SKM-1 (cell line): ENCODE data around the gene DAB2IP.

Experiments
- DNase-seq: peaks from one replicate; lab custom pipeline; 2025; ENCODE audit not compliant: unreplicated experiment; lab: John Stamatoyannopoulos, UW

The DAB2IP gene

GRCh38 chr9:121700165-121700831, 48.9 kb downstream of the DAB2IP start:
- DNase-seq: no peak

- no peak for DNase-seq
Observed at GRCh38 chr9:121700832-121701419, 49.5 kb downstream of the DAB2IP start.

GRCh38 chr9:121701736-121702261, 50.4 kb downstream of the DAB2IP start:
- DNase-seq: no peak

- DNase-seq: no peak
Observed at GRCh38 chr9:121703014-121703734, 51.7 kb downstream of the DAB2IP start.

- DNase-seq: no peak
Observed at GRCh38 chr9:121704281-121704680, 52.8 kb downstream of the DAB2IP start.

- no peak for DNase-seq
Observed at GRCh38 chr9:121706149-121706750, 54.8 kb downstream of the DAB2IP start.

- no peak for DNase-seq
Observed at GRCh38 chr9:121707477-121708424, 56.3 kb downstream of the DAB2IP start.

GRCh38 chr9:121708768-121709488, 57.5 kb downstream of the DAB2IP start:
- DNase-seq: no peak

- DNase-seq: no peak
Observed at GRCh38 chr9:121709798-121710197, 58.4 kb downstream of the DAB2IP start.

- no peak for DNase-seq
Observed at GRCh38 chr9:121711281-121711680, 59.8 kb downstream of the DAB2IP start.

GRCh38 chr9:121711797-121712196, 60.4 kb downstream of the DAB2IP start:
- DNase-seq: no peak

GRCh38 chr9:121713400-121714070, 62.1 kb downstream of the DAB2IP start:
- DNase-seq: no peak

GRCh38 chr9:121714075-121714705, 62.8 kb downstream of the DAB2IP start:
- no peak for DNase-seq

GRCh38 chr9:121714873-121715272, 63.4 kb downstream of the DAB2IP start:
- DNase-seq: no peak

GRCh38 chr9:121717141-121717991, 65.9 kb downstream of the DAB2IP start:
- no peak for DNase-seq

GRCh38 chr9:121718084-121718483, 66.7 kb downstream of the DAB2IP start:
- DNase-seq: no peak

- DNase-seq: no peak
Observed at GRCh38 chr9:121718501-121718900, 67.1 kb downstream of the DAB2IP start.
